B cell (primary cell): ENCODE results near the gene FAM131B. TPM values are rescaled to one million over a fixed set of nuclear protein-coding genes. Genes with fewer than 3 reads are reported as not detected.

Experiments
- ATAC-seq: fragments of 200-7000 bp; cut with Tn5 transposase; one replicate; pipeline ENCODE4 v1.10.0; 2021; ENCODE audit warnings: low read depth, mild to moderate bottlenecking, moderate number of reproducible peaks, moderate library complexity
- CTCF ChIA-PET: fragments of 350-600 bp; sonication (Branson Sonifier 250); formaldehyde crosslinking; loops from one replicate; lab custom pipeline; 2021; ENCODE audit warnings: antibody characterized with exemption, inconsistent platforms; lab: Charles Lee
- POLR2A ChIA-PET: fragments of 350-600 bp; sonication (Branson Sonifier 250); formaldehyde crosslinking; loops from one replicate; lab custom pipeline; 2021; ENCODE audit warnings: antibody characterized with exemption; lab: Charles Lee
- DNase-seq: peaks from one replicate; pipeline ENCODE4 v3.0.0; 2013
- H2AFZ ChIP-seq: 2 replicates; pipeline ENCODE4 v1.6.1; 2012; ENCODE audit warnings: mild to moderate bottlenecking, low read depth, low read length; ENCODE audit not compliant: insufficient read depth, poor library complexity, severe bottlenecking
- H3K27ac ChIP-seq, 2 donors: 1 replicate in 1 of 2; 2 replicates in 1 of 2; pipeline ENCODE4 v1.5.1; 2012 to 2013; ENCODE audit warnings: low read length in 2 of 2, mild to moderate bottlenecking in 2 of 2, moderate library complexity in 1 of 2
- H3K27me3 ChIP-seq, 4 experiments: fragments of 200-600 bp in 1 of 4; sonication (generic) in 1 of 4; replicated peaks in 1 of 4; 1 replicate in 2 of 4; 2 replicates in 2 of 4; pipeline versions ENCODE4 v1.6.1 to v1.7.0; 2013 to 2016; ENCODE audit warnings: low read length in 3 of 4, mild to moderate bottlenecking in 2 of 4, mixed read lengths in 1 of 4, moderate library complexity in 1 of 4; ENCODE audit not compliant: insufficient read depth in 4 of 4, control insufficient read depth in 3 of 4; ENCODE audit errors: control extremely low read depth in 1 of 4
- H3K36me3 ChIP-seq, 2 experiments: replicated peaks in 1 of 2; 1 replicate in 1 of 2; 2 replicates in 1 of 2; pipeline versions ENCODE4 v1.6.1 to v1.7.1; 2013; ENCODE audit warnings: low read length in 1 of 2; ENCODE audit not compliant: insufficient read depth in 2 of 2, control insufficient read depth in 1 of 2; ENCODE audit errors: control extremely low read depth in 1 of 2, extremely low read depth in 1 of 2
- H3K4me1 ChIP-seq, 2 donors: fragments of 200-600 bp in 1 of 2; sonication (generic) in 1 of 2; 1 replicate in 1 of 2; 2 replicates in 1 of 2; pipeline versions ENCODE4 v1.5.1 to v1.6.1; 2013 to 2017; ENCODE audit warnings: low read length in 2 of 2; ENCODE audit not compliant: control insufficient read depth in 2 of 2, insufficient read depth in 2 of 2
- H3K4me2 ChIP-seq: replicated peaks from 2 replicates; pipeline ENCODE3; 2012; ENCODE audit warnings: mild to moderate bottlenecking, low read depth, low read length; ENCODE audit not compliant: poor library complexity, severe bottlenecking
- H3K4me3 ChIP-seq, 5 experiments: fragments of 200-600 bp in 1 of 5; sonication (generic) in 1 of 5; 1 replicate in 3 of 5; 2 replicates in 2 of 5; pipeline versions ENCODE4 v1.5.1 to v1.7.0; 2011 to 2016; ENCODE audit warnings: low read length in 4 of 5, mild to moderate bottlenecking in 4 of 5, low read depth in 2 of 5, control low read depth in 1 of 5, moderate library complexity in 1 of 5; ENCODE audit not compliant: insufficient read depth in 1 of 5; ENCODE audit errors: control extremely low read depth in 1 of 5, extremely low read depth in 1 of 5
- H3K79me2 ChIP-seq: fragments of 200-600 bp; sonication (generic); one replicate; pipeline ENCODE4 v1.6.0; 2016; ENCODE audit warnings: low read length; ENCODE audit not compliant: control insufficient read depth, insufficient read depth
- H3K9ac ChIP-seq: fragments of 200-600 bp; sonication (generic); 2 replicates; pipeline ENCODE4 v1.6.1; 2017; ENCODE audit warnings: mild to moderate bottlenecking, low read length, moderate library complexity
- H3K9me3 ChIP-seq, 3 donors: one replicate each; pipeline versions ENCODE4 v1.6.1 to v1.7.1; 2013; ENCODE audit warnings: low read length in 2 of 3; ENCODE audit not compliant: control insufficient read depth in 2 of 3, insufficient read depth in 1 of 3; ENCODE audit errors: control extremely low read depth in 1 of 3
- H4K20me1 ChIP-seq: 2 replicates; pipeline ENCODE4 v1.6.0; 2012; ENCODE audit warnings: mild to moderate bottlenecking, low read length; ENCODE audit not compliant: insufficient read depth, control insufficient read depth, poor library complexity, severe bottlenecking
- H3K27ac Mint-ChIP-seq: one replicate; pipeline ENCODE4 v1.8.0; 2021; ENCODE audit warnings: mixed read lengths
- H3K27me3 Mint-ChIP-seq: one replicate; pipeline ENCODE4 v1.8.0; 2021; ENCODE audit warnings: mixed read lengths
- H3K4me1 Mint-ChIP-seq: one replicate; pipeline ENCODE4 v1.8.0; 2021; ENCODE audit warnings: mixed read lengths
- H3K4me3 Mint-ChIP-seq: one replicate; pipeline ENCODE4 v1.8.0; 2021; ENCODE audit warnings: mixed read lengths
- H3K9me3 Mint-ChIP-seq: one replicate; pipeline ENCODE4 v1.8.0; 2022; ENCODE audit warnings: mixed read lengths; ENCODE audit not compliant: insufficient read depth
- EZH2 ChIP-seq: IDR thresholded peaks from 2 replicates; pipeline ENCODE4 v1.6.1; 2012; ENCODE audit warnings: borderline replicate concordance, low read depth, mild to moderate bottlenecking, moderate library complexity, low read length; ENCODE audit not compliant: insufficient read depth, poor library complexity, severe bottlenecking
- WGBS: methylation state at CpG from one replicate; pipeline ENCODE4 v1.1.5; 2013; ENCODE audit warnings: missing lambda C conversion rate; ENCODE audit not compliant: insufficient coverage; 5-methylcytosine and 5-hydroxymethylcytosine counted together
- intact Hi-C: fragments of 100-400 bp; cut with micrococcal nuclease; formaldehyde crosslinking; loops from one replicate; pipeline ENCODE4 v1.10.0; 2022
- polyA plus RNA-seq: library from polyadenylated mRNA; depleted of rRNA; stranded (reverse); fragments of >200 nt; gene quantifications from 2 replicates; pipeline ENCODE4 v1.2.3, GENCODE V29; 2012
- total RNA-seq, 2 donors: library from RNA; stranded (reverse); fragments of 120-200 nt in 1 of 2; gene quantifications; 1 replicate in 1 of 2; 2 replicates in 1 of 2; pipeline versions ENCODE4 v1.2.3 to v1.2.4, GENCODE V29; 2013 to 2022
- TF ChIP-seq, protein P1 (sequence below): fragments of 200-600 bp; IDR thresholded peaks from one replicate; pipeline ENCODE4 v1.8.0; 2022; ENCODE audit warnings: antibody characterized with exemption, mild to moderate bottlenecking

Gene FAM131B
- total and polyA plus RNA-seq, 2 donors (not counting 1 experiment from before 2014, with no cell fraction given): 0.05 TPM; not detected in 1

DNA sequence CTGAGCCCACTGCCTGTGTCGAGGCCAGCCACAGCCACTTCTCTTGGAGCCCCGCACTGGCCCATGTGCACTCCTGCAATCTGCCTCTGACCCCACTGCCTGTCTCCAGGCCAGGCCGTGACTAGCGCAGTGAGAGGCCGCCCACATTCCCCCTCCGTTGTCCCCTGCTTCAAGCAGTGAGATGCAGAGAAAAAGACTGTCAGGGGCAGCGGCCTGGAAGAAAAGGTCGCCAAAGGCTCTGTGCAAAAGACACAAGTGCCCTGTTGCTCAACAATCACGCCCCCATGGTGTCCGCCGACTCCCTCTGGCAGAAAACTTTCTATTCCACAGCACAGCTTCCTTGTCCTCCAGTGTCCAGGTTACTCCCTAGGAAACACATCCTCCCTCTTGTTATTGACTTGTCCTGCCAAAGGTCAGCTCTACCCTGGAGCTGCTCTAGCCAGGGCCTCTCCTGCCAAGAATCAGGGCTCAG lies 9.9 kb downstream of the FAM131B start:
- WGBS: 93% methylated on average over 11 of the region's 11 CpGs
- ChIA-PET CTCF (no interaction called here), POLR2A (no interaction called here)
- Histone ChIP-seq H3K4me1 (no peaks in the 10 kb centered on the region), H3K27ac (no peak overlapping the region), H3K4me3 (no peak overlapping the region), H3K79me2 (no peaks in the 10 kb centered on the region), H2AFZ (no peak overlapping the region), H3K27me3 (peaks cover 0 to 5% (median 0%) of the 10 kb centered on the region in 4 experiments), H4K20me1 (no peaks in the 10 kb centered on the region), H3K4me2 (no peak overlapping the region), H3K36me3 (no peaks in the 10 kb centered on the region), H3K9me3 (no peaks in the 10 kb centered on the region), H3K9ac (no peak overlapping the region)
- no peak for TF ChIP-seq EZH2
- TF ChIP-seq, protein P1, sequence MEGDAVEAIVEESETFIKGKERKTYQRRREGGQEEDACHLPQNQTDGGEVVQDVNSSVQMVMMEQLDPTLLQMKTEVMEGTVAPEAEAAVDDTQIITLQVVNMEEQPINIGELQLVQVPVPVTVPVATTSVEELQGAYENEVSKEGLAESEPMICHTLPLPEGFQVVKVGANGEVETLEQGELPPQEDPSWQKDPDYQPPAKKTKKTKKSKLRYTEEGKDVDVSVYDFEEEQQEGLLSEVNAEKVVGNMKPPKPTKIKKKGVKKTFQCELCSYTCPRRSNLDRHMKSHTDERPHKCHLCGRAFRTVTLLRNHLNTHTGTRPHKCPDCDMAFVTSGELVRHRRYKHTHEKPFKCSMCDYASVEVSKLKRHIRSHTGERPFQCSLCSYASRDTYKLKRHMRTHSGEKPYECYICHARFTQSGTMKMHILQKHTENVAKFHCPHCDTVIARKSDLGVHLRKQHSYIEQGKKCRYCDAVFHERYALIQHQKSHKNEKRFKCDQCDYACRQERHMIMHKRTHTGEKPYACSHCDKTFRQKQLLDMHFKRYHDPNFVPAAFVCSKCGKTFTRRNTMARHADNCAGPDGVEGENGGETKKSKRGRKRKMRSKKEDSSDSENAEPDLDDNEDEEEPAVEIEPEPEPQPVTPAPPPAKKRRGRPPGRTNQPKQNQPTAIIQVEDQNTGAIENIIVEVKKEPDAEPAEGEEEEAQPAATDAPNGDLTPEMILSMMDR: no peak
- H3K9me3 Mint-ChIP-seq: no peaks in the 10 kb centered on the region
- H3K4me3 Mint-ChIP-seq: no peak overlapping the region
- DNase-seq: no peak
- intact Hi-C loops: no loop called here
- peaks cover 2% of the 10 kb centered on the region for H3K4me1 Mint-ChIP-seq
- no peak overlapping the region for H3K27ac Mint-ChIP-seq
- ATAC-seq: no peak
- peaks cover 44% of the 10 kb centered on the region for H3K27me3 Mint-ChIP-seq

DNA sequence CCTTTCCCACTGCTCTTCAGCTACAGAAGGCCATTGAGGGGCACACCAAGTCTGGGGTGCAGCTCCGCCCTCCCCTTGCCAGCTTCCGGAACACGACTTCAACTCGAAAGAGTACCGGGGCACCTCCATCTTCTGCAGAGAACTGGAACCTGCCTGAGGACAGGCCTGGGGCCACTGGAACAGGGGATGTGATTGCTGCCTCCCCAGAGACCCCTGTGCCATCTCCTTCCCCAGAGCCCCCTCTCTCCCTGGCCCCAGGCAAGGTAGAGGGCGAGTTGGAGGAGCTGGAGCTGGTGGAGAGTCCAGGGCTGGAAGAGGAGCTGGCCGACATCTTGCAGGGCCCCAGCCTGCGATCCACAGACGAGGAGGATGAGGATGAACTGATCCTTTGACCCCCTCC lies 10.9 kb downstream of the FAM131B start:
- ChIA-PET POLR2A (no interaction called here), CTCF (no interaction called here)
- H3K4me2 ChIP-seq: no peak overlapping the region
- H3K27me3 ChIP-seq: peaks cover 0 to 12% (median 0%) of the 10 kb centered on the region in 4 experiments
- H3K9ac ChIP-seq: no peak overlapping the region
- no peak overlapping the region for H2AFZ ChIP-seq
- no peaks in the 10 kb centered on the region for H4K20me1 ChIP-seq
- peaks cover 51% of the 10 kb centered on the region for H3K27me3 Mint-ChIP-seq
- TF ChIP-seq, protein P1: no peak
- no peak for TF ChIP-seq EZH2
- H3K9me3 ChIP-seq: no peaks in the 10 kb centered on the region
- 100% methylated on average over 7 of the region's 9 CpGs for WGBS
- no peak overlapping the region for H3K4me3 Mint-ChIP-seq
- no peak overlapping the region for H3K27ac Mint-ChIP-seq
- H3K79me2 ChIP-seq: no peaks in the 10 kb centered on the region
- intact Hi-C loops: no loop called here
- peaks cover 2% of the 10 kb centered on the region for H3K4me1 Mint-ChIP-seq
- H3K36me3 ChIP-seq: no peaks in the 10 kb centered on the region
- no peaks in the 10 kb centered on the region for H3K4me1 ChIP-seq
- no peak for DNase-seq
- no peak overlapping the region for H3K27ac ChIP-seq
- no peak for ATAC-seq
- H3K9me3 Mint-ChIP-seq: no peaks in the 10 kb centered on the region
- H3K4me3 ChIP-seq: no peak overlapping the region
